A549 (cell line): ENCODE results near the gene ZFAND2B. TPM values are rescaled to one million over a fixed set of nuclear protein-coding genes. Genes with fewer than 3 reads are reported as not detected.

Experiments
- ATAC-seq, 2 experiments: fragments of 200-7000 bp in 1 of 2; fragments of >200 bp in 1 of 2; cut with Nextera tagmentation in 1 of 2; cut with Tn5 transposase in 1 of 2; 3 replicates each; pipeline versions ENCODE4 v1.8.0 to v1.9.1; 2018 to 2020; ENCODE audit warnings: mild to moderate bottlenecking in 1 of 2, moderate library complexity in 1 of 2
- CTCF ChIA-PET: fragments of 300-600 bp; sonication (Branson Sonifier 250); formaldehyde crosslinking; extraction: SDS; loops from one replicate; lab custom pipeline; 2021; ENCODE audit warnings: antibody characterized with exemption, inconsistent platforms; lab: Yijun Ruan, JAX
- POLR2A ChIA-PET: fragments of 350-600 bp; formaldehyde crosslinking; extraction: SDS; loops from one replicate; lab custom pipeline; 2021; ENCODE audit warnings: antibody characterized with exemption, inconsistent platforms; lab: Yijun Ruan, JAX
- DNase-seq, 2 experiments: peaks; one replicate each; pipeline versions ENCODE4 v3.0.0 to v3.0.0-alpha.2; 2011 to 2016; ENCODE audit warnings: low read depth in 1 of 2, low spot score in 1 of 2
- FAIRE-seq: peaks from 2 replicates; lab custom pipeline; 2011; peaks lifted over from hg19 to GRCh38; lab: Jason Lieb, UNC
- H3K27ac ChIP-seq, 2 experiments: fragments of >200 bp; sonication (Bioruptor Twin); formaldehyde crosslinking; 3 replicates each; pipeline ENCODE4 v1.5.1; 2016 to 2017
- H3K4me1 ChIP-seq: fragments of >200 bp; sonication (Bioruptor Twin); formaldehyde crosslinking; 3 replicates; pipeline ENCODE4 v1.6.1; 2016
- H3K4me2 ChIP-seq: fragments of >200 bp; sonication (Bioruptor Twin); formaldehyde crosslinking; 3 replicates; pipeline ENCODE4 v1.6.1; 2016
- H3K4me3 ChIP-seq: fragments of >200 bp; sonication (Bioruptor Twin); formaldehyde crosslinking; 3 replicates; pipeline ENCODE4 v1.5.1; 2016
- H3K9me3 ChIP-seq: fragments of >200 bp; sonication (Bioruptor Twin); formaldehyde crosslinking; 3 replicates; pipeline ENCODE4 v1.6.1; 2016
- CBX2 ChIP-seq: fragments of 200-600 bp; sonication (generic); IDR thresholded peaks from 2 replicates; pipeline ENCODE4 v1.6.1; 2016; ENCODE audit warnings: low read depth, mild to moderate bottlenecking, borderline replicate concordance
- CEBPB ChIP-seq, 2 experiments: fragments of >200 bp in 1 of 2; sonication (Bioruptor Twin) in 1 of 2; formaldehyde crosslinking in 1 of 2; IDR thresholded peaks; 2 replicates each; pipeline ENCODE4 v1.6.1; 2012 to 2016
- CHD2 ChIP-seq: fragments of 150-350 bp; IDR thresholded peaks from 2 replicates; pipeline ENCODE4 v1.6.1; 2014; ENCODE audit warnings: low read length; ENCODE audit not compliant: partially characterized antibody
- CHD4 ChIP-seq: fragments of 200-600 bp; sonication (generic); IDR thresholded peaks from 2 replicates; pipeline ENCODE4 v1.6.1; 2016; ENCODE audit warnings: antibody characterized with exemption, mild to moderate bottlenecking, borderline replicate concordance
- GATA3 ChIP-seq: IDR thresholded peaks from 2 replicates; pipeline ENCODE4 v1.6.1; 2012; ENCODE audit warnings: borderline replicate concordance
- HDAC2 ChIP-seq: fragments of 200-600 bp; sonication (generic); IDR thresholded peaks from 2 replicates; pipeline ENCODE4 v1.6.1; 2016
- HEYL ChIP-seq: fragments of 250-450 bp; sonication (Bioruptor Pico); IDR thresholded peaks from 2 replicates; pipeline ENCODE4 v1.8.0; 2021; ENCODE audit warnings: mild to moderate bottlenecking, moderate library complexity
- HOXB13 ChIP-seq: fragments of 250-450 bp; sonication (Bioruptor Pico); IDR thresholded peaks from 2 replicates; pipeline ENCODE4 v1.5.0; 2020; ENCODE audit warnings: low read depth, mild to moderate bottlenecking, moderate library complexity
- JUN ChIP-seq, 2 experiments: fragments of >200 bp; sonication (Bioruptor Twin); formaldehyde crosslinking; IDR thresholded peaks; 2 replicates in 1 of 2; 3 replicates in 1 of 2; pipeline ENCODE4 v1.6.1; 2016 to 2017
- JUNB ChIP-seq: fragments of >200 bp; sonication (Bioruptor Twin); formaldehyde crosslinking; IDR thresholded peaks from 2 replicates; pipeline ENCODE4 v1.6.1; 2016
- KDM1A ChIP-seq: fragments of 200-600 bp; sonication (generic); IDR thresholded peaks from 2 replicates; pipeline ENCODE4 v1.6.1; 2016; ENCODE audit warnings: low read depth, mild to moderate bottlenecking
- MYC ChIP-seq: IDR thresholded peaks from 2 replicates; pipeline ENCODE4 v1.6.1; 2012; ENCODE audit warnings: mild to moderate bottlenecking, inconsistent platforms, low read length, improper control_type of control experiment, borderline replicate concordance
- NPAS2 ChIP-seq: fragments of 250-450 bp; sonication (Bioruptor Pico); IDR thresholded peaks from 2 replicates; pipeline ENCODE4 v1.8.0; 2022; ENCODE audit warnings: mild to moderate bottlenecking, moderate library complexity, borderline replicate concordance
- NR3C1 ChIP-seq: fragments of >200 bp; sonication (Bioruptor Twin); formaldehyde crosslinking; IDR thresholded peaks from 3 replicates; pipeline ENCODE4 v1.6.1; 2017
- PHF8 ChIP-seq: fragments of 200-600 bp; sonication (generic); IDR thresholded peaks from 2 replicates; pipeline ENCODE4 v1.6.1; 2016; ENCODE audit warnings: low read depth, mild to moderate bottlenecking, antibody characterized with exemption, moderate library complexity, borderline replicate concordance
- RARB ChIP-seq: fragments of 250-450 bp; sonication (Bioruptor Pico); IDR thresholded peaks from 2 replicates; pipeline ENCODE4 v1.8.0; 2021; ENCODE audit warnings: mild to moderate bottlenecking, moderate library complexity
- RCOR1 ChIP-seq: fragments of 150-350 bp; IDR thresholded peaks from 2 replicates; pipeline ENCODE4 v1.6.1; 2014; ENCODE audit warnings: antibody characterized with exemption, low read length, low read depth
- RNF2 ChIP-seq: fragments of 200-600 bp; sonication (generic); IDR thresholded peaks from 2 replicates; pipeline ENCODE4 v1.6.1; 2016; ENCODE audit warnings: low read depth, mild to moderate bottlenecking, antibody characterized with exemption, moderate library complexity, borderline replicate concordance
- SREBF2 ChIP-seq: fragments of 450-650 bp; IDR thresholded peaks from 2 replicates; pipeline ENCODE4 v1.6.1; 2014; ENCODE audit warnings: mild to moderate bottlenecking, moderate library complexity
- TFCP2L1 ChIP-seq: fragments of 250-450 bp; sonication (Bioruptor Pico); IDR thresholded peaks from 2 replicates; pipeline ENCODE4 v1.5.0; 2021; ENCODE audit warnings: mild to moderate bottlenecking
- ZFP36 ChIP-seq: fragments of 450-650 bp; IDR thresholded peaks from 2 replicates; pipeline ENCODE4 v1.6.1; 2014; ENCODE audit warnings: borderline replicate concordance; ENCODE audit not compliant: partially characterized antibody
- ZSCAN20 ChIP-seq: fragments of 250-450 bp; sonication (Bioruptor Pico); IDR thresholded peaks from 2 replicates; pipeline ENCODE4 v1.8.0; 2022; ENCODE audit warnings: mild to moderate bottlenecking, moderate library complexity
- WGBS: methylation state at CpG from one replicate; pipeline ENCODE4 v1.1.6; 2017; ENCODE audit errors: missing lambda C conversion rate; 5-methylcytosine and 5-hydroxymethylcytosine counted together
- polyA plus RNA-seq, 4 experiments: library from polyadenylated mRNA; depleted of rRNA in 3 of 4; stranded (reverse); fragments of >200 nt; fragmentation: RNase III in 1 of 4; extraction: RNeasy Plus Mini Kit Qiagen cat#74134 plus additional on column Dnase treatment in 1 of 4; gene quantifications; 2 replicates in 3 of 4; 3 replicates in 1 of 4; pipeline ENCODE4 v1.2.3, GENCODE V29; 2011 to 2017
- TF ChIP-seq, protein P1 (sequence below): IDR thresholded peaks from 2 replicates; pipeline ENCODE4 v1.6.1; 2012
- TF ChIP-seq, protein P2 (sequence below): fragments of >200 bp; sonication (Bioruptor Twin); formaldehyde crosslinking; IDR thresholded peaks from 2 replicates; pipeline ENCODE4 v1.6.1; 2016
- TF ChIP-seq, protein P3 (sequence below): IDR thresholded peaks from 2 replicates; pipeline ENCODE4 v1.6.1; 2012
- TF ChIP-seq, protein P4 (sequence below): fragments of 150-350 bp; IDR thresholded peaks from 2 replicates; pipeline ENCODE4 v1.6.1; 2014; ENCODE audit warnings: low read depth, mild to moderate bottlenecking, low read length

ZFAND2B gene
- polyA plus RNA-seq, 2 of the 4 experiments (the other 2 are of a cell fraction) = 21.2 to 29.1 TPM

DNA sequence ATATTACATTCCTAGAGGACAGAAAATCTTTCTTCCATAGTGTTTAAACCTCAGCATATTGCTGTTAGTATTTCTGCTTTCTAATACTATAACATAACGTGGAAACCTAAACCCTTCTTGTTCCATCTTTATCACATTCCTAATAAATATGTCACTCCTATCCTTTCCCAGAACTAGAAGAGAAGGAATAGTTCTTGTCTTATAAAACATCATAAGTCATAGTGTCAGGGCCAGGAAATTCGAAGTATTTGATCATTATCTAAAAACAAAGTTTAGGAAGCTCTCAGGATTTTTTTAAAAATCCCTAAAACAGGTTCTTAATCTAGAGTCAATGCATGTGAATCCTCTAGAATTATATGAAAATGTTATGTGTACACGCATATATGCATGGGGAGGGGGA is 48.0 kb upstream of the ZFAND2B start:
- ChIA-PET CTCF (interaction anchor here (0.6 to 21.6 kb wide), 29 partner anchors 9 to 414 kb away, joined by 3 to 332 read pairs (median 6); partner anchors contain the start of genes CNPPD1, IHH, INHA and SLC23A3), POLR2A (no interaction called here)
- FAIRE-seq (no peak), DNase-seq (no peak), ATAC-seq (no peak)
- WGBS = 59% methylated on average over 3 of the region's 3 CpGs
- H3K4me1 ChIP-seq = peaks cover 9% of the 10 kb centered on the region
- TF ChIP-seq MYC (no peak), ZSCAN20 (CRISPR knock-in tag) (no peak), CHD2 (no peak), CEBPB (IDR thresholded peaks at IDR 0.05) (no peak), KDM1A (no peak), RNF2 (no peak), HOXB13 (CRISPR knock-in tag) (no peak), RARB (CRISPR knock-in tag) (no peak), NR3C1 (no peak), RCOR1 (no peak), PHF8 (no peak), TFCP2L1 (no peak)
- TF ChIP-seq, protein P1, sequence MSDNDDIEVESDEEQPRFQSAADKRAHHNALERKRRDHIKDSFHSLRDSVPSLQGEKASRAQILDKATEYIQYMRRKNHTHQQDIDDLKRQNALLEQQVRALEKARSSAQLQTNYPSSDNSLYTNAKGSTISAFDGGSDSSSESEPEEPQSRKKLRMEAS = no peak
- TF ChIP-seq, protein P2, sequence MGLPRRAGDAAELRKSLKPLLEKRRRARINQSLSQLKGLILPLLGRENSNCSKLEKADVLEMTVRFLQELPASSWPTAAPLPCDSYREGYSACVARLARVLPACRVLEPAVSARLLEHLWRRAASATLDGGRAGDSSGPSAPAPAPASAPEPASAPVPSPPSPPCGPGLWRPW = no peak
- TF ChIP-seq, protein P3, sequence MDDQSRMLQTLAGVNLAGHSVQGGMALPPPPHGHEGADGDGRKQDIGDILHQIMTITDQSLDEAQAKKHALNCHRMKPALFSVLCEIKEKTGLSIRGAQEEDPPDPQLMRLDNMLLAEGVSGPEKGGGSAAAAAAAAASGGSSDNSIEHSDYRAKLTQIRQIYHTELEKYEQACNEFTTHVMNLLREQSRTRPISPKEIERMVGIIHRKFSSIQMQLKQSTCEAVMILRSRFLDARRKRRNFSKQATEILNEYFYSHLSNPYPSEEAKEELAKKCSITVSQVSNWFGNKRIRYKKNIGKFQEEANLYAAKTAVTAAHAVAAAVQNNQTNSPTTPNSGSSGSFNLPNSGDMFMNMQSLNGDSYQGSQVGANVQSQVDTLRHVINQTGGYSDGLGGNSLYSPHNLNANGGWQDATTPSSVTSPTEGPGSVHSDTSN = no peak
- TF ChIP-seq, protein P4, sequence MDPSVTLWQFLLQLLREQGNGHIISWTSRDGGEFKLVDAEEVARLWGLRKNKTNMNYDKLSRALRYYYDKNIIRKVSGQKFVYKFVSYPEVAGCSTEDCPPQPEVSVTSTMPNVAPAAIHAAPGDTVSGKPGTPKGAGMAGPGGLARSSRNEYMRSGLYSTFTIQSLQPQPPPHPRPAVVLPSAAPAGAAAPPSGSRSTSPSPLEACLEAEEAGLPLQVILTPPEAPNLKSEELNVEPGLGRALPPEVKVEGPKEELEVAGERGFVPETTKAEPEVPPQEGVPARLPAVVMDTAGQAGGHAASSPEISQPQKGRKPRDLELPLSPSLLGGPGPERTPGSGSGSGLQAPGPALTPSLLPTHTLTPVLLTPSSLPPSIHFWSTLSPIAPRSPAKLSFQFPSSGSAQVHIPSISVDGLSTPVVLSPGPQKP = no peak
- no peak overlapping the region for H3K27ac ChIP-seq
- H3K4me2 ChIP-seq = no peak overlapping the region
- no peaks in the 10 kb centered on the region for H3K9me3 ChIP-seq
- no peak overlapping the region for H3K4me3 ChIP-seq

DNA sequence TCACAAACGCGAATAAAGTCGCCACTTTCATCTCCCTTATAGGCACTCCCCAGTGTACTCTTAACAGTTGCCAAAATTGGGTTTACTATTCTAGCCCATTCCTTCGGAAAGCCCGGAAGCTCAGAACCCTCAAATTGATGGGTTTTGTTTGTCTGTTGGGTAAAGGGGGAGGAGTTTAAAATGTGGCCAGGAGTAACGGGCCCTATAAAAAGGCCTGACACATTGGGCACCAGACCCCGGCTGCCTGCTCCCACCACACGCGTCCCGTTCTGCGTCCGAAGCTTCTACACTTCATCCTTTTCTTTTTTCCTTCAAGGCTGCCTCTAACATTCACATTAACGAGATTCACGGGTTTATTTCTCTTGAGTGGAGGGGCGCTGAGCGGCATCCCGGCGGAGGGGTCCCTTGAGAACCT is 46.8 kb upstream of the ZFAND2B start:
- H3K4me1 ChIP-seq = peaks cover 9% of the 10 kb centered on the region
- DNase-seq = no peak
- ChIA-PET POLR2A (interaction anchor here (1.3 kb wide), 1 partner anchor 17 kb away, joined by 4 read pairs; the partner anchor contains the start of gene CNPPD1), CTCF (interaction anchor here (0.8 to 21.6 kb wide), 47 partner anchors 10 to 296 kb away, joined by 3 to 332 read pairs (median 4); partner anchors contain the start of genes CNPPD1, DNAJB2, GLB1L and IHH)
- peak overlapping the region; percentile 54 for H3K4me3 ChIP-seq
- ATAC-seq = peak; percentile 1 to 3; a peak in 3 of 6 replicates
- FAIRE-seq = no peak
- no peaks in the 10 kb centered on the region for H3K9me3 ChIP-seq
- TF ChIP-seq TFCP2L1 (no peak), NR3C1 (no peak), HDAC2 (no peak), RNF2 (no peak), NPAS2 (CRISPR knock-in tag) (no peak), CHD4 (no peak), CHD2 (no peak), ZFP36 (no peak), MYC (no peak), JUN (IDR thresholded peaks at IDR 0.05) (no peak), ZSCAN20 (CRISPR knock-in tag) (no peak), GATA3 (no peak), SREBF2 (no peak), JUNB (no peak), CBX2 (no peak), HEYL (CRISPR knock-in tag) (no peak)
- peak overlapping the region; percentile 91 to 95 for H3K27ac ChIP-seq
- WGBS = 26% methylated on average over 18 of the region's 18 CpGs
- peak overlapping the region; percentile 98 for H3K4me2 ChIP-seq
